GM18907 (cell line): ENCODE results near the gene HOXA10.

Experiments used
- ATAC-seq: cut with Tn5 transposase; IDR thresholded peaks from one replicate; pipeline ENCODE4 v1.9.1; 2021; ENCODE audit warnings: mild to moderate bottlenecking, moderate library complexity; ENCODE audit not compliant: unreplicated experiment

HOXA10 gene

GRCh38 chr7:27173956-27174873 is at the start of gene HOXA10:
HOXA10 (minus strand) TSS chr7:27174320; CDS start chr7:27174306, 14 bp downstream.
- ATAC-seq, result no peak

GRCh38 chr7:27221201-27221797 is 47.2 kb upstream of the HOXA10 start:
- peak; percentile 52 for ATAC-seq

- no peak for ATAC-seq
Observed at GRCh38 chr7:27220440-27220955, 46.4 kb upstream of the HOXA10 start.

- ATAC-seq, result no peak
Observed at GRCh38 chr7:27219821-27220220, 45.7 kb upstream of the HOXA10 start.

GRCh38 chr7:27217951-27218350 is 43.8 kb upstream of the HOXA10 start:
- ATAC-seq, result no peak

GRCh38 chr7:27215356-27215755 is 41.2 kb upstream of the HOXA10 start:
- ATAC-seq, result no peak

GRCh38 chr7:27214239-27214950 is 40.3 kb upstream of the HOXA10 start:
- no peak for ATAC-seq

GRCh38 chr7:27213433-27214238 is 39.5 kb upstream of the HOXA10 start:
- ATAC-seq, result no peak

GRCh38 chr7:27212497-27213432 is 38.6 kb upstream of the HOXA10 start:
- ATAC-seq, result no peak

- ATAC-seq, result no peak
Observed at GRCh38 chr7:27211764-27212204, 37.7 kb upstream of the HOXA10 start.

- ATAC-seq, result no peak
Observed at GRCh38 chr7:27211084-27211446, 36.9 kb upstream of the HOXA10 start.

- ATAC-seq, result no peak
Observed at GRCh38 chr7:27210441-27211083, 36.4 kb upstream of the HOXA10 start.

GRCh38 chr7:27209933-27210440 is 35.9 kb upstream of the HOXA10 start:
- no peak for ATAC-seq

GRCh38 chr7:27208998-27209397 is 34.9 kb upstream of the HOXA10 start:
- ATAC-seq, result no peak

- ATAC-seq, result no peak
Observed at GRCh38 chr7:27207348-27207985, 33.3 kb upstream of the HOXA10 start.

- no peak for ATAC-seq
Observed at GRCh38 chr7:27205325-27206280, 31.5 kb upstream of the HOXA10 start.

GRCh38 chr7:27204851-27205322 is 30.8 kb upstream of the HOXA10 start:
- ATAC-seq, result no peak
